Mesothelial cell of epicardium (in vitro differentiated cells): ENCODE data around the gene CTNNA1. TPM values are rescaled to one million over a fixed set of nuclear protein-coding genes. Genes with fewer than 3 reads are reported as not detected.

Experiments
- DNase-seq, 2 experiments: peaks; one replicate each; pipeline ENCODE4 v3.0.0; 2021; ENCODE audit warnings: low spot score in 2 of 2; ENCODE audit not compliant: unreplicated experiment in 2 of 2
- H3K27ac Mint-ChIP-seq: 2 replicates; pipeline ENCODE4 v1.8.0; 2021; ENCODE audit warnings: mixed read lengths
- H3K27me3 Mint-ChIP-seq: 2 replicates; pipeline ENCODE4 v1.8.0; 2021; ENCODE audit warnings: low read depth, mixed read lengths
- H3K36me3 Mint-ChIP-seq: 2 replicates; pipeline ENCODE4 v1.8.0; 2021; ENCODE audit warnings: mixed read lengths
- H3K4me1 Mint-ChIP-seq: 2 replicates; pipeline ENCODE4 v1.8.0; 2021; ENCODE audit warnings: mixed read lengths
- H3K4me3 Mint-ChIP-seq: 2 replicates; pipeline ENCODE4 v1.8.0; 2021; ENCODE audit warnings: mild to moderate bottlenecking, moderate library complexity, mixed read lengths
- H3K9me3 Mint-ChIP-seq: 2 replicates; pipeline ENCODE4 v1.8.0; 2021; ENCODE audit warnings: mixed read lengths
- total RNA-seq: library from RNA; stranded (reverse); gene quantifications from 3 replicates; pipeline ENCODE4 v1.2.1, GENCODE V29; 2021
- TF ChIP-seq, protein P1 (sequence below): fragments of 200-600 bp; sonication (generic); IDR thresholded peaks from one replicate; pipeline ENCODE4 v1.5.0; 2021; ENCODE audit warnings: antibody characterized with exemption; ENCODE audit not compliant: unreplicated experiment

The CTNNA1 gene
- total RNA-seq, 1 donor from 2014 or later: 427 TPM

DNA sequence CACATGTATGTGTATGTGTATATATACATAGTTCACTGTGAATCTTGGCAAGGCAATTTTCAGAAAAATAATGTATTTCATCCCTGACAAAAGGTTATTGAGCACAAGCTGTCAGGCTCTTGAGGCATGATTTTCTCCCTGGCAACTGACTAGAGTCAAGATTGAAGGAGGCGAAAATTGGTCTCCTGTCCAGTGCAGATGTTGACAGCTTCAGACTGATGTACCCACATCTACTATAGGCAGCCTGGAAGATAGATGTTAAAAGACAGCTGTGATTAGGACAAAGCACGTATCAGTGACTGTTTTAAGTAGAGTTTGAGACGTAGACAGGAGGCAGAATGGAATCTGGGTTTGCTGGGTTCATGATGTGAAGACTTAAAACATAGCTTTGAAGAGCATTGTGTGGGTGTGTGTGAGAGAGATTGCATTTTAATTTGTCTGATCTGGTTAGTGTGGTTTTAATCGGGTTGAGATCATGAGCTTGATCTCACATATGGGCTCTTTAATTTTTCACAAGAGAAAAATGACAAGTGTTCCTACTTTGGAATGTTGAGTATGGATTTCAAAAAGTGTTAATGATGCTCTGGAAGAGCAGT is 39.1 kb downstream of the CTNNA1 start:
- no peak for DNase-seq
- Mint-ChIP-seq H3K27me3 (no peaks in the 10 kb centered on the region), H3K4me3 (no peak overlapping the region), H3K9me3 (no peaks in the 10 kb centered on the region), H3K27ac (peak overlapping the region; percentile 60), H3K36me3 (peaks cover 9% of the 10 kb centered on the region), H3K4me1 (peaks cover 67% of the 10 kb centered on the region)
- TF ChIP-seq, protein P1, sequence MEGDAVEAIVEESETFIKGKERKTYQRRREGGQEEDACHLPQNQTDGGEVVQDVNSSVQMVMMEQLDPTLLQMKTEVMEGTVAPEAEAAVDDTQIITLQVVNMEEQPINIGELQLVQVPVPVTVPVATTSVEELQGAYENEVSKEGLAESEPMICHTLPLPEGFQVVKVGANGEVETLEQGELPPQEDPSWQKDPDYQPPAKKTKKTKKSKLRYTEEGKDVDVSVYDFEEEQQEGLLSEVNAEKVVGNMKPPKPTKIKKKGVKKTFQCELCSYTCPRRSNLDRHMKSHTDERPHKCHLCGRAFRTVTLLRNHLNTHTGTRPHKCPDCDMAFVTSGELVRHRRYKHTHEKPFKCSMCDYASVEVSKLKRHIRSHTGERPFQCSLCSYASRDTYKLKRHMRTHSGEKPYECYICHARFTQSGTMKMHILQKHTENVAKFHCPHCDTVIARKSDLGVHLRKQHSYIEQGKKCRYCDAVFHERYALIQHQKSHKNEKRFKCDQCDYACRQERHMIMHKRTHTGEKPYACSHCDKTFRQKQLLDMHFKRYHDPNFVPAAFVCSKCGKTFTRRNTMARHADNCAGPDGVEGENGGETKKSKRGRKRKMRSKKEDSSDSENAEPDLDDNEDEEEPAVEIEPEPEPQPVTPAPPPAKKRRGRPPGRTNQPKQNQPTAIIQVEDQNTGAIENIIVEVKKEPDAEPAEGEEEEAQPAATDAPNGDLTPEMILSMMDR: no peak

GRCh38 chr5:138793575-138793974 is 40.4 kb downstream of the CTNNA1 start:
- H3K4me3 Mint-ChIP-seq: no peak overlapping the region
- DNase-seq: no peak
- no peaks in the 10 kb centered on the region for H3K9me3 Mint-ChIP-seq
- peaks cover 11% of the 10 kb centered on the region for H3K36me3 Mint-ChIP-seq
- H3K4me1 Mint-ChIP-seq: peaks cover 63% of the 10 kb centered on the region
- TF ChIP-seq, protein P1: no peak
- peak overlapping the region; percentile 74 for H3K27ac Mint-ChIP-seq
- no peaks in the 10 kb centered on the region for H3K27me3 Mint-ChIP-seq

GRCh38 chr5:138803285-138803684 is 50.1 kb downstream of the CTNNA1 start:
- Mint-ChIP-seq H3K4me1 (peaks cover 8% of the 10 kb centered on the region), H3K27ac (peak overlapping the region; percentile 76), H3K9me3 (peaks cover 18% of the 10 kb centered on the region), H3K27me3 (no peaks in the 10 kb centered on the region), H3K36me3 (peaks cover 62% of the 10 kb centered on the region), H3K4me3 (no peak overlapping the region)
- no peak for DNase-seq
- TF ChIP-seq, protein P1: no peak

GRCh38 chr5:138803935-138804334 is 50.7 kb downstream of the CTNNA1 start:
- H3K4me3 Mint-ChIP-seq: no peak overlapping the region
- H3K36me3 Mint-ChIP-seq: peaks cover 59% of the 10 kb centered on the region
- peak overlapping the region; percentile 76 for H3K27ac Mint-ChIP-seq
- H3K9me3 Mint-ChIP-seq: peaks cover 18% of the 10 kb centered on the region
- H3K27me3 Mint-ChIP-seq: no peaks in the 10 kb centered on the region
- TF ChIP-seq, protein P1: no peak
- H3K4me1 Mint-ChIP-seq: peaks cover 6% of the 10 kb centered on the region
- no peak for DNase-seq

GRCh38 chr5:138805096-138805495 is 51.9 kb downstream of the CTNNA1 start:
- DNase-seq: no peak
- Mint-ChIP-seq H3K36me3 (peaks cover 54% of the 10 kb centered on the region), H3K27ac (no peak overlapping the region), H3K9me3 (peaks cover 17% of the 10 kb centered on the region), H3K4me3 (no peak overlapping the region), H3K4me1 (peaks cover 9% of the 10 kb centered on the region), H3K27me3 (no peaks in the 10 kb centered on the region)
- TF ChIP-seq, protein P1: no peak
